ENCODE data around the gene RASL12. TPM values are rescaled to one million over a fixed set of nuclear protein-coding genes. Genes with fewer than 3 reads are reported as not detected.
"Not testable (repeated sequence)": the region's sequence is repeated elsewhere in the genome, so short reads cannot be mapped to it uniquely, and the experiment has no call there.

Gene RASL12
- total and polyA plus RNA-seq, 5 donors = 63.2 to 88.0 (median 69.6) TPM

GRCh38 chr15:65054333-65055200, 13.2 kb downstream of the RASL12 start:
- Histone ChIP-seq H3K27ac (ENCODE audit: low read length) (peak overlapping the region; percentile 83), H3K4me1 (ENCODE audit: control insufficient read depth, insufficient read depth, low read length) (peaks cover 21% of the 10 kb centered on the region), H3K4me3 (ENCODE audit: low read length) (no peak overlapping the region), H3K9me3 (ENCODE audit: control insufficient read depth, low read length) (no peaks in the 10 kb centered on the region), H3K27me3 (ENCODE audit: control insufficient read depth, insufficient read depth) (no peaks in the 10 kb centered on the region)
- ATAC-seq (peak; percentile 75 to 78), DNase-seq (peak; percentile 77 to 90 (median 90))
- intact Hi-C loops (cut with DNase I) = loop anchor here (2.0 to 5.0 kb wide), 3 partner anchors 33 to 46 kb away; no protein-coding TSS in a partner anchor
- WGBS = 66% methylated on average over 26 of the region's 26 CpGs

GRCh38 chr15:65052956-65053355, 14.8 kb downstream of the RASL12 start:
- 79% methylated on average over 2 of the region's 2 CpGs for WGBS
- H3K4me1 ChIP-seq (ENCODE audit: control insufficient read depth, insufficient read depth, low read length) = peaks cover 18% of the 10 kb centered on the region
- no peak overlapping the region for H3K27ac ChIP-seq (ENCODE audit: low read length)
- no peak for ATAC-seq
- intact Hi-C loops (cut with DNase I) = loop anchor here in 3 of 4 donors (5.0 kb wide), 2 partner anchors 34 to 44 kb away; no protein-coding TSS in a partner anchor
- H3K27me3 ChIP-seq (ENCODE audit: control insufficient read depth, insufficient read depth) = no peaks in the 10 kb centered on the region
- no peak for DNase-seq
- H3K4me3 ChIP-seq (ENCODE audit: low read length) = no peak overlapping the region
- H3K9me3 ChIP-seq (ENCODE audit: control insufficient read depth, low read length) = no peaks in the 10 kb centered on the region

- Histone ChIP-seq H3K4me1 (ENCODE audit: control insufficient read depth, insufficient read depth, low read length) (peaks cover 18% of the 10 kb centered on the region), H3K27me3 (ENCODE audit: control insufficient read depth, insufficient read depth) (no peaks in the 10 kb centered on the region), H3K4me3 (ENCODE audit: low read length) (no peak overlapping the region), H3K9me3 (ENCODE audit: control insufficient read depth, low read length) (no peaks in the 10 kb centered on the region), H3K27ac (ENCODE audit: low read length) (no peak overlapping the region)
- 65% methylated on average over 2 of the region's 2 CpGs for WGBS
- intact Hi-C loops (cut with DNase I) = loop anchor here in 3 of 4 donors (5.0 kb wide), 2 partner anchors 36 to 46 kb away; no protein-coding TSS in a partner anchor
- ATAC-seq (no peak), DNase-seq (no peak)
Measured at GRCh38 chr15:65051266-65051665, 16.5 kb downstream of the RASL12 start.

GRCh38 chr15:65050270-65050669, 17.5 kb downstream of the RASL12 start:
- no peak overlapping the region for H3K27ac ChIP-seq (ENCODE audit: low read length)
- intact Hi-C loops (cut with DNase I) = loop anchor here in 3 of 4 donors (5.0 kb wide), 2 partner anchors 37 to 47 kb away; no protein-coding TSS in a partner anchor

GRCh38 chr15:65049418-65049840, 18.4 kb downstream of the RASL12 start:
- H3K27ac ChIP-seq (ENCODE audit: low read length) = no peak overlapping the region
- intact Hi-C loops (cut with DNase I) = no loop called here
- WGBS = 16% methylated on average over 19 of the region's 19 CpGs

More at GRCh38 chr15:65050270-65050669, 17.5 kb downstream of the RASL12 start:
- Histone ChIP-seq H3K4me3 (ENCODE audit: low read length) (no peak overlapping the region), H3K4me1 (ENCODE audit: control insufficient read depth, insufficient read depth, low read length) (peaks cover 13% of the 10 kb centered on the region), H3K27me3 (ENCODE audit: control insufficient read depth, insufficient read depth) (no peaks in the 10 kb centered on the region), H3K9me3 (ENCODE audit: control insufficient read depth, low read length) (no peaks in the 10 kb centered on the region)
- WGBS = 47% methylated on average over 4 of the region's 4 CpGs
- DNase-seq (no peak), ATAC-seq (no peak)

GRCh38 chr15:65048241-65048640, 19.6 kb downstream of the RASL12 start:
- ATAC-seq (no peak), DNase-seq (no peak)
- Histone ChIP-seq H3K4me1 (ENCODE audit: control insufficient read depth, insufficient read depth, low read length) (peaks cover 5% of the 10 kb centered on the region), H3K27me3 (ENCODE audit: control insufficient read depth, insufficient read depth) (no peaks in the 10 kb centered on the region), H3K27ac (ENCODE audit: low read length) (no peak overlapping the region), H3K4me3 (ENCODE audit: low read length) (no peak overlapping the region), H3K9me3 (ENCODE audit: control insufficient read depth, low read length) (no peaks in the 10 kb centered on the region)
- 58% methylated on average over 2 of the region's 2 CpGs for WGBS
- intact Hi-C loops (cut with DNase I) = no loop called here

More at GRCh38 chr15:65049418-65049840, 18.4 kb downstream of the RASL12 start:
- Histone ChIP-seq H3K4me1 (ENCODE audit: control insufficient read depth, insufficient read depth, low read length) (peaks cover 5% of the 10 kb centered on the region), H3K9me3 (ENCODE audit: control insufficient read depth, low read length) (no peaks in the 10 kb centered on the region), H3K4me3 (ENCODE audit: low read length) (peak overlapping the region; percentile 21), H3K27me3 (ENCODE audit: control insufficient read depth, insufficient read depth) (no peaks in the 10 kb centered on the region)
- ATAC-seq (peak; percentile 93), DNase-seq (peak; percentile 90 to 97 (median 95))

- Histone ChIP-seq H3K9me3 (ENCODE audit: control insufficient read depth, low read length) (no peaks in the 10 kb centered on the region), H3K4me1 (ENCODE audit: control insufficient read depth, insufficient read depth, low read length) (peaks cover 5% of the 10 kb centered on the region), H3K27me3 (ENCODE audit: control insufficient read depth, insufficient read depth) (no peaks in the 10 kb centered on the region), H3K4me3 (ENCODE audit: low read length) (no peak within 1 kb of the TSS), H3K27ac (ENCODE audit: low read length) (no peak within 1 kb of the TSS)
- ATAC-seq (peak; percentile 75 to 84), DNase-seq (peak; percentile 78 to 82 (median 81))
- WGBS = 71% methylated on average over 7 of the region's 7 CpGs
- intact Hi-C loops (cut with DNase I) = no loop called here
Measured at GRCh38 chr15:65044724-65045481, 22.9 kb downstream of the RASL12 start, which contains the start of gene SLC51B. Gene SLC51B (plus strand): TSS chr15:65045387. CDS start chr15:65050005, 4,618 bp downstream.

GRCh38 chr15:65044218-65044617, 23.6 kb downstream of the RASL12 start:
- peak in 1 of 2 donors; percentile 29 for ATAC-seq
- H3K27me3 ChIP-seq (ENCODE audit: control insufficient read depth, insufficient read depth); H3K9me3 ChIP-seq (ENCODE audit: control insufficient read depth, low read length); H3K4me1 ChIP-seq (ENCODE audit: control insufficient read depth, insufficient read depth, low read length); DNase-seq; H3K4me3 ChIP-seq (ENCODE audit: low read length); H3K27ac ChIP-seq (ENCODE audit: low read length); intact Hi-C loops (cut with DNase I): not testable (repeated sequence)
- 75% methylated on average over 5 of the region's 5 CpGs for WGBS

- WGBS = 54% methylated on average over 4 of the region's 4 CpGs
- H3K4me3 ChIP-seq (ENCODE audit: low read length) = no peak overlapping the region
Measured at GRCh38 chr15:65042776-65043327, 24.9 kb downstream of the RASL12 start.

GRCh38 chr15:65041787-65042186, 26.0 kb downstream of the RASL12 start:
- intact Hi-C loops (cut with DNase I) = no loop called here
- no peaks in the 10 kb centered on the region for H3K9me3 ChIP-seq (ENCODE audit: control insufficient read depth, low read length)
- H3K27me3 ChIP-seq (ENCODE audit: control insufficient read depth, insufficient read depth) = no peaks in the 10 kb centered on the region
- no peak overlapping the region for H3K27ac ChIP-seq (ENCODE audit: low read length)
- ATAC-seq (no peak), DNase-seq (no peak)
- WGBS = 91% methylated on average over 2 of the region's 2 CpGs
- no peak overlapping the region for H3K4me3 ChIP-seq (ENCODE audit: low read length)
- no peaks in the 10 kb centered on the region for H3K4me1 ChIP-seq (ENCODE audit: control insufficient read depth, insufficient read depth, low read length)

More at GRCh38 chr15:65042776-65043327, 24.9 kb downstream of the RASL12 start:
- DNase-seq (no peak), ATAC-seq (no peak)
- Histone ChIP-seq H3K27ac (ENCODE audit: low read length) (no peak overlapping the region), H3K9me3 (ENCODE audit: control insufficient read depth, low read length) (no peaks in the 10 kb centered on the region), H3K4me1 (ENCODE audit: control insufficient read depth, insufficient read depth, low read length) (no peaks in the 10 kb centered on the region), H3K27me3 (ENCODE audit: control insufficient read depth, insufficient read depth) (no peaks in the 10 kb centered on the region)
- intact Hi-C loops (cut with DNase I) = no loop called here

Data from right cardiac atrium (tissue), 5 donors.